ENCODE results near the gene ACTN1.

The ACTN1 gene

GRCh38 chr14:68919129-68919927 lies 59.8 kb downstream of the ACTN1 start:
- no peak overlapping the region for H3K4me3 ChIP-seq (ENCODE audit: low read length)
- no peak for TF ChIP-seq CTCF (conservative IDR thresholded peaks at IDR 0.05; ENCODE audit: low read depth, low read length)
- no peak for DNase-seq (ENCODE audit: low read depth)

GRCh38 chr14:68918612-68919011 lies 60.5 kb downstream of the ACTN1 start:
- DNase-seq (ENCODE audit: low read depth), result no peak
- H3K4me3 ChIP-seq (ENCODE audit: low read length), result no peak overlapping the region
- no peak for TF ChIP-seq CTCF (conservative IDR thresholded peaks at IDR 0.05; ENCODE audit: low read depth, low read length)

GRCh38 chr14:68916358-68916941 lies 62.7 kb downstream of the ACTN1 start:
- TF ChIP-seq CTCF (conservative IDR thresholded peaks at IDR 0.05; ENCODE audit: low read depth, low read length), result no peak
- DNase-seq (ENCODE audit: low read depth), result no peak
- H3K4me3 ChIP-seq (ENCODE audit: low read length), result no peak overlapping the region

GRCh38 chr14:68913516-68913915 lies 65.6 kb downstream of the ACTN1 start:
- no peak for TF ChIP-seq CTCF (conservative IDR thresholded peaks at IDR 0.05; ENCODE audit: low read depth, low read length)
- DNase-seq (ENCODE audit: low read depth), result no peak
- H3K4me3 ChIP-seq (ENCODE audit: low read length), result no peak overlapping the region

GRCh38 chr14:68911594-68912227 lies 67.4 kb downstream of the ACTN1 start:
- DNase-seq (ENCODE audit: low read depth), result peak; percentile 34
- TF ChIP-seq CTCF (conservative IDR thresholded peaks at IDR 0.05; ENCODE audit: low read depth, low read length), result peak; percentile 98

GRCh38 chr14:68910540-68910939 lies 68.6 kb downstream of the ACTN1 start:
- TF ChIP-seq CTCF (conservative IDR thresholded peaks at IDR 0.05; ENCODE audit: low read depth, low read length), result no peak
- no peak for DNase-seq (ENCODE audit: low read depth)
- H3K4me3 ChIP-seq (ENCODE audit: low read length), result no peak overlapping the region

More at GRCh38 chr14:68911594-68912227, 67.4 kb downstream of the ACTN1 start:
- H3K4me3 ChIP-seq (ENCODE audit: low read length), result no peak overlapping the region
